H1 (cell line): ENCODE measurements around the gene GUCY2C. TPM values are rescaled to one million over a fixed set of nuclear protein-coding genes. Genes with fewer than 3 reads are reported as not detected.

Experiments used
- CTCF ChIA-PET: fragments of 300-600 bp; sonication (Branson Sonifier 250); formaldehyde crosslinking; loops from one replicate; lab custom pipeline; 2021; ENCODE audit not compliant: partially characterized antibody; lab: Charles Lee
- POLR2A ChIA-PET: fragments of 300-600 bp; sonication (Branson Sonifier 250); formaldehyde crosslinking; loops from one replicate; lab custom pipeline; 2021; ENCODE audit warnings: inconsistent platforms; ENCODE audit not compliant: partially characterized antibody; lab: Charles Lee
- DNase-seq, 2 experiments: peaks; one replicate each; pipeline versions ENCODE4 v3.0.0 to v3.0.0-alpha.2; 2010 to 2022; ENCODE audit warnings: low spot score in 2 of 2, low read depth in 1 of 2, mixed read lengths in 1 of 2
- FAIRE-seq: peaks from 2 replicates; lab custom pipeline; 2011; peaks lifted over from hg19 to GRCh38; lab: Jason Lieb, UNC
- H2AFZ ChIP-seq: 2 replicates; pipeline ENCODE4 v1.8.1; 2012; ENCODE audit warnings: low read length, inconsistent platforms
- H2AK5ac ChIP-seq: 2 replicates; pipeline ENCODE4 v1.6.1; 2013; ENCODE audit warnings: low read depth, low read length
- H2BK120ac ChIP-seq: replicated peaks from 2 replicates; pipeline ENCODE3; 2013; ENCODE audit warnings: low read depth, low read length, inconsistent platforms
- H2BK12ac ChIP-seq: 2 replicates; pipeline ENCODE4 v1.6.1; 2013; ENCODE audit warnings: low read depth, low read length
- H2BK15ac ChIP-seq: 2 replicates; pipeline ENCODE4 v1.6.1; 2013; ENCODE audit warnings: low read length
- H2BK20ac ChIP-seq: 2 replicates; pipeline ENCODE4 v1.6.1; 2013; ENCODE audit warnings: low read length
- H2BK5ac ChIP-seq: 2 replicates; pipeline ENCODE4 v1.6.1; 2013; ENCODE audit warnings: low read depth, low read length
- H3K14ac ChIP-seq: 2 replicates; pipeline ENCODE4 v1.6.1; 2013; ENCODE audit warnings: inconsistent platforms; ENCODE audit not compliant: insufficient read length
- H3K18ac ChIP-seq: 2 replicates; pipeline ENCODE4 v1.6.1; 2013; ENCODE audit warnings: low read length; ENCODE audit errors: extremely low read depth
- H3K23ac ChIP-seq: 2 replicates; pipeline ENCODE4 v1.6.1; 2013; ENCODE audit warnings: inconsistent platforms; ENCODE audit not compliant: insufficient read length
- H3K23me2 ChIP-seq: 2 replicates; pipeline ENCODE4 v1.6.1; 2013; ENCODE audit warnings: low read depth, low read length
- H3K27ac ChIP-seq: 2 replicates; pipeline ENCODE4 v1.6.1; 2011; ENCODE audit warnings: low read depth, low read length, inconsistent platforms
- H3K27me3 ChIP-seq, 4 experiments: replicated peaks in 1 of 4; 1 replicate in 1 of 4; 2 replicates in 3 of 4; pipeline versions ENCODE4 v1.6.1 to v1.8.1; 2011 to 2013; ENCODE audit warnings: low read length in 3 of 4, mild to moderate bottlenecking in 3 of 4, inconsistent platforms in 2 of 4, mixed read lengths in 2 of 4, moderate library complexity in 1 of 4; ENCODE audit not compliant: control insufficient read depth in 3 of 4, insufficient read depth in 3 of 4; ENCODE audit errors: extremely low read depth in 1 of 4
- H3K36me3 ChIP-seq, 4 experiments: 2 replicates each; pipeline versions ENCODE4 v1.6.1 to v1.8.1; 2011 to 2013; ENCODE audit warnings: mild to moderate bottlenecking in 4 of 4, low read length in 3 of 4, moderate library complexity in 2 of 4, control low read depth in 1 of 4, inconsistent platforms in 1 of 4; ENCODE audit not compliant: insufficient read depth in 4 of 4, control insufficient read depth in 2 of 4
- H3K4ac ChIP-seq: replicated peaks from 2 replicates; pipeline ENCODE3; 2013; ENCODE audit warnings: low read length, low read depth, mixed read lengths, inconsistent platforms; ENCODE audit not compliant: insufficient read length
- H3K4me1 ChIP-seq, 4 experiments: replicated peaks in 1 of 4; 1 replicate in 1 of 4; 2 replicates in 3 of 4; pipeline versions ENCODE4 v1.6.1 to v1.8.1; 2011 to 2013; ENCODE audit warnings: low read length in 3 of 4, inconsistent platforms in 2 of 4, mixed read lengths in 1 of 4; ENCODE audit not compliant: insufficient read depth in 4 of 4, control insufficient read depth in 3 of 4
- H3K4me2 ChIP-seq, 2 experiments: 2 replicates each; pipeline versions ENCODE4 v1.6.1 to v1.8.1; 2011 to 2013; ENCODE audit warnings: low read depth in 2 of 2, low read length in 2 of 2, control low read depth in 1 of 2, inconsistent platforms in 1 of 2, mild to moderate bottlenecking in 1 of 2; ENCODE audit not compliant: insufficient read depth in 1 of 2
- H3K4me3 ChIP-seq, 4 experiments: fragments of 200-600, 300-600 bp in 1 of 4; sonication (generic), shearing (Covaris generic), sonication (Bioruptor Twin) in 1 of 4; 2 replicates each; pipeline versions ENCODE4 v1.5.1 to v1.8.1; 2011 to 2016; ENCODE audit warnings: low read length in 4 of 4, low read depth in 3 of 4, control low read depth in 2 of 4, inconsistent platforms in 2 of 4, mild to moderate bottlenecking in 2 of 4, mixed read lengths in 1 of 4, moderate library complexity in 1 of 4; ENCODE audit not compliant: insufficient read depth in 2 of 4; ENCODE audit errors: extremely low read depth in 1 of 4
- H3K56ac ChIP-seq: replicated peaks from 2 replicates; pipeline ENCODE3; 2013; ENCODE audit warnings: low read depth, mild to moderate bottlenecking, mixed read lengths, low read length, inconsistent platforms; ENCODE audit not compliant: insufficient read length
- H3K79me1 ChIP-seq: 2 replicates; pipeline ENCODE4 v1.6.1; 2013; ENCODE audit warnings: low read depth, low read length, control low read depth
- H3K79me2 ChIP-seq, 2 experiments: 2 replicates each; pipeline versions ENCODE4 v1.6.1 to v1.8.1; 2012 to 2013; ENCODE audit warnings: low read length in 2 of 2, mild to moderate bottlenecking in 2 of 2, inconsistent platforms in 1 of 2; ENCODE audit not compliant: insufficient read depth in 2 of 2, control insufficient read depth in 1 of 2
- H3K9ac ChIP-seq, 4 experiments: replicated peaks in 1 of 4; 1 replicate in 1 of 4; 2 replicates in 3 of 4; pipeline versions ENCODE4 v1.6.1 to v1.8.1; 2011 to 2013; ENCODE audit warnings: low read depth in 3 of 4, low read length in 3 of 4, control low read depth in 2 of 4, mild to moderate bottlenecking in 2 of 4, moderate library complexity in 2 of 4, inconsistent platforms in 1 of 4; ENCODE audit errors: extremely low read depth in 1 of 4
- H3K9me3 ChIP-seq, 2 experiments: 2 replicates each; pipeline versions ENCODE4 v1.6.1 to v1.8.1; 2012 to 2013; ENCODE audit warnings: mild to moderate bottlenecking in 2 of 2, moderate library complexity in 2 of 2, control low read depth in 1 of 2, inconsistent platforms in 1 of 2, low read depth in 1 of 2, low read length in 1 of 2, mixed read lengths in 1 of 2; ENCODE audit not compliant: insufficient read depth in 2 of 2
- H4K20me1 ChIP-seq, 2 experiments: replicated peaks in 1 of 2; 2 replicates each; pipeline versions ENCODE3 to v1.8.1; 2011 to 2013; ENCODE audit warnings: inconsistent platforms in 2 of 2, low read length in 2 of 2, mild to moderate bottlenecking in 1 of 2; ENCODE audit not compliant: insufficient read depth in 2 of 2, control insufficient read depth in 1 of 2
- H4K5ac ChIP-seq: 2 replicates; pipeline ENCODE4 v1.6.1; 2013; ENCODE audit warnings: low read length, low read depth, mixed read lengths, inconsistent platforms; ENCODE audit not compliant: insufficient read length
- H4K8ac ChIP-seq: 2 replicates; pipeline ENCODE4 v1.8.0; 2013; ENCODE audit warnings: mild to moderate bottlenecking, moderate library complexity, low read length, inconsistent platforms; ENCODE audit not compliant: insufficient read depth; ENCODE audit errors: extremely low read depth
- H4K91ac ChIP-seq: replicated peaks from 2 replicates; pipeline ENCODE3; 2013; ENCODE audit warnings: low read length, mixed read lengths, inconsistent platforms; ENCODE audit not compliant: insufficient read length
- CBX8 ChIP-seq: fragments of 300-800, 300-1000 bp; sonication (generic); IDR thresholded peaks from 2 replicates; pipeline ENCODE4 v1.7.1; 2016; ENCODE audit warnings: low read depth, low read length, borderline replicate concordance
- CREB1 ChIP-seq: IDR thresholded peaks from 2 replicates; pipeline ENCODE4 v1.6.1; 2012; ENCODE audit warnings: inconsistent platforms
- CTCF ChIP-seq, 3 experiments: IDR thresholded peaks; 1 replicate in 2 of 3; 2 replicates in 1 of 3; pipeline versions ENCODE4 v1.5.1 to v1.6.1; 2011; ENCODE audit warnings: low read length in 3 of 3, mild to moderate bottlenecking in 3 of 3, inconsistent platforms in 2 of 3, low read depth in 1 of 3, moderate library complexity in 1 of 3; ENCODE audit not compliant: insufficient read depth in 1 of 3; ENCODE audit errors: control extremely low read depth in 1 of 3
- HDAC6 ChIP-seq: IDR thresholded peaks from one replicate; pipeline ENCODE4 v1.7.1; 2012; ENCODE audit warnings: low read depth, mild to moderate bottlenecking, inconsistent platforms, low read length, moderate library complexity
- MAFK ChIP-seq: IDR thresholded peaks from 2 replicates; pipeline ENCODE4 v1.6.1; 2012; ENCODE audit warnings: low read depth, mild to moderate bottlenecking, improper control_type of control experiment, low read length
- NRF1 ChIP-seq: IDR thresholded peaks from 2 replicates; pipeline ENCODE4 v1.6.1; 2011; ENCODE audit warnings: mild to moderate bottlenecking, low read depth, low read length, improper control_type of control experiment
- PHF8 ChIP-seq: fragments of 200-600 bp; sonication (generic); conservative IDR thresholded peaks from 2 replicates; pipeline ENCODE4 v1.7.1; 2012; ENCODE audit warnings: low read depth, mild to moderate bottlenecking, inconsistent platforms, low read length, moderate library complexity
- SIX5 ChIP-seq: IDR thresholded peaks from 2 replicates; pipeline ENCODE4 v1.6.1; 2011; ENCODE audit warnings: mild to moderate bottlenecking, low read depth, low read length
- SP1 ChIP-seq: IDR thresholded peaks from 2 replicates; pipeline ENCODE4 v1.6.1; 2011; ENCODE audit warnings: low read depth, low read length
- TAF7 ChIP-seq: optimal IDR thresholded peaks from 2 replicates; pipeline ENCODE3; 2011; ENCODE audit warnings: low read depth, mild to moderate bottlenecking, inconsistent platforms, low read length, moderate library complexity, borderline replicate concordance
- ZNF274 ChIP-seq: IDR thresholded peaks from 2 replicates; pipeline ENCODE4 v1.7.0; 2012; ENCODE audit warnings: low read length, borderline replicate concordance; ENCODE audit errors: extremely low read depth
- WGBS, 2 experiments: shearing (Covaris generic) in 1 of 2; methylation state at CpG; one replicate each; pipeline versions ENCODE4 v1.1.6 to v1.1.7; 2013 to 2015; ENCODE audit warnings: low lambda C conversion rate in 2 of 2, mixed read lengths in 2 of 2, inconsistent platforms in 1 of 2, low coverage in 1 of 2, missing lambda C conversion rate in 1 of 2; ENCODE audit not compliant: insufficient replicate concordance in 2 of 2, insufficient coverage in 1 of 2, insufficient read length in 1 of 2; ENCODE audit errors: extremely low coverage in 1 of 2, missing lambda C conversion rate in 1 of 2; 5-methylcytosine and 5-hydroxymethylcytosine counted together
- polyA plus RNA-seq, 7 experiments: library from polyadenylated mRNA; depleted of rRNA in 3 of 7; stranded (reverse) in 5 of 7; unstranded in 2 of 7; fragments of >200 nt in 5 of 7; fragments of 200-250 nt in 2 of 7; gene quantifications; 1 replicate in 5 of 7; 2 replicates in 1 of 7; 4 replicates in 1 of 7; pipeline versions ENCODE4 v1.2.1 to v1.2.3, GENCODE V29; 2011 to 2013; ENCODE audit warnings: missing spikeins in 2 of 7, mixed read lengths in 2 of 7
- total RNA-seq: library from RNA; stranded (reverse); fragmentation: NEBNext Ultra II Directional; extraction: Animal tissue kit (Norgen Biotek cat#: 25700); gene quantifications from 2 replicates; pipeline ENCODE4 v1.2.1, GENCODE V29; 2021

GUCY2C gene
- total and polyA plus RNA-seq, 2 of the 8 experiments (the other 6 are each of a cell fraction or from before 2014, with no cell fraction given): 1.9 to 3.2 TPM

- H3K79me1 ChIP-seq: no peaks in the 10 kb centered on the region
- no peak overlapping the region for H2AFZ ChIP-seq
- H3K4me2 ChIP-seq: no peak overlapping the region
- no peaks in the 10 kb centered on the region; a peak in 1 of 8 replicates for H3K36me3 ChIP-seq
- no peak overlapping the region for H4K5ac ChIP-seq
- H3K56ac ChIP-seq: no peak overlapping the region
- no peak overlapping the region for H4K91ac ChIP-seq
- H3K27me3 ChIP-seq: no peaks in the 10 kb centered on the region
- H3K4me1 ChIP-seq: no peaks in the 10 kb centered on the region
- POLR2A ChIA-PET: no interaction called here
- no peaks in the 10 kb centered on the region for H3K79me2 ChIP-seq
- H3K27ac ChIP-seq: no peak overlapping the region
- H2BK120ac ChIP-seq: no peak overlapping the region
- FAIRE-seq: no peak
- no peak overlapping the region for H3K4ac ChIP-seq
- H4K8ac ChIP-seq: no peak overlapping the region
- H3K23ac ChIP-seq: no peak overlapping the region
- WGBS, 2 experiments: 89% methylated on average over 4 of the region's 4 CpGs; no CpG with 5 or more reads in 1 of the 2 experiments
- no peak overlapping the region for H2BK5ac ChIP-seq
- H2BK12ac ChIP-seq: no peak overlapping the region
- H4K20me1 ChIP-seq: no peaks in the 10 kb centered on the region
- H3K18ac ChIP-seq: no peak overlapping the region
- CTCF ChIA-PET: interaction anchor here (1.6 kb wide), 2 partner anchors 90 to 416 kb away, joined by 3 to 6 read pairs; no protein-coding TSS in a partner anchor
- DNase-seq: no peak
- no peak overlapping the region for H2BK15ac ChIP-seq
- no peak overlapping the region for H2AK5ac ChIP-seq
- no peak overlapping the region for H2BK20ac ChIP-seq
- H3K23me2 ChIP-seq: no peaks in the 10 kb centered on the region
- H3K9ac ChIP-seq: no peak overlapping the region
- H3K4me3 ChIP-seq: no peak overlapping the region
- no peak overlapping the region for H3K14ac ChIP-seq
- H3K9me3 ChIP-seq: 0 out of 4 replicates have a peak, but pooled peaks cover 0 to 14% of the 10 kb centered on the region in 2 experiments
- no peak for TF ChIP-seq ZNF274
- TF ChIP-seq SIX5: no peak
- no peak for TF ChIP-seq CREB1
- TF ChIP-seq SP1: no peak
- TF ChIP-seq NRF1: no peak
- TF ChIP-seq CTCF (IDR thresholded peaks at IDR 0.05; ENCODE audit: control extremely low read depth in 1 of 3, insufficient read depth in 1 of 3, low read depth in 1 of 3, low read length in 3 of 3): no peak
- TF ChIP-seq CBX8: no peak
- no peak for TF ChIP-seq HDAC6
- TF ChIP-seq PHF8: no peak
- TF ChIP-seq MAFK: no peak
- TF ChIP-seq TAF7: no peak
Observed at GRCh38 chr12:14601692-14602478, 94.5 kb downstream of the GUCY2C start.
